Neural cell (in vitro differentiated cells): Measurements from ENCODE around the gene C21orf58. TPM values are rescaled to one million over a fixed set of nuclear protein-coding genes. Genes with fewer than 3 reads are reported as not detected.

Source experiments
- H2AFZ ChIP-seq: fragments of 200-600, 300-800 bp; sonication (generic), shearing (Covaris generic); 2 replicates; pipeline ENCODE4 v1.6.0; 2014; ENCODE audit warnings: low read depth, mild to moderate bottlenecking, antibody characterized with exemption, low read length, moderate library complexity
- H3F3A ChIP-seq: fragments of 200-600 bp; shearing (Covaris generic); 2 replicates; pipeline ENCODE4 v1.6.1; 2016; ENCODE audit warnings: mild to moderate bottlenecking, moderate library complexity, mixed read lengths, antibody characterized with exemption, low read length; ENCODE audit not compliant: insufficient read depth, poor library complexity, severe bottlenecking
- H3K27ac ChIP-seq: fragments of 200-600, 300-800 bp; sonication (generic), shearing (Covaris generic); 2 replicates; pipeline ENCODE4 v1.5.1; 2014; ENCODE audit warnings: mild to moderate bottlenecking, low read length, moderate library complexity
- H3K27me3 ChIP-seq: fragments of 300-800, 200-600 bp; sonication (generic), shearing (Covaris generic); 2 replicates; pipeline ENCODE4 v1.6.0; 2014; ENCODE audit warnings: mild to moderate bottlenecking, low read depth, low read length, moderate library complexity; ENCODE audit not compliant: insufficient read depth
- H3K36me3 ChIP-seq: fragments of 300-800, 200-600 bp; sonication (generic), shearing (Covaris generic); 2 replicates; pipeline ENCODE4 v1.5.1; 2014; ENCODE audit warnings: mild to moderate bottlenecking, antibody characterized with exemption, low read length, moderate library complexity; ENCODE audit not compliant: insufficient read depth
- H3K4me2 ChIP-seq: fragments of 300-800, 200-600 bp; sonication (generic), shearing (Covaris generic); 2 replicates; pipeline ENCODE4 v1.6.0; 2014; ENCODE audit warnings: mild to moderate bottlenecking, low read length
- H3K4me3 ChIP-seq: fragments of 300-800, 200-600 bp; sonication (generic), shearing (Covaris generic); 2 replicates; pipeline ENCODE4 v1.5.1; 2014; ENCODE audit warnings: mild to moderate bottlenecking, low read length, moderate library complexity
- H3K79me2 ChIP-seq: fragments of 200-600 bp; shearing (Covaris generic); replicated peaks from 2 replicates; pipeline ENCODE4 v1.6.0; 2014; ENCODE audit warnings: mild to moderate bottlenecking, low read length, moderate library complexity; ENCODE audit not compliant: insufficient read depth
- H3K9ac ChIP-seq: fragments of 300-800, 200-600 bp; sonication (generic), shearing (Covaris generic); 2 replicates; pipeline ENCODE4 v1.6.1; 2016; ENCODE audit warnings: mild to moderate bottlenecking, low read length, mixed read lengths
- H3K9me2 ChIP-seq: fragments of 200-600 bp; shearing (Covaris generic); 2 replicates; pipeline ENCODE4 v1.6.1; 2016; ENCODE audit warnings: mild to moderate bottlenecking, low read length, mixed read lengths; ENCODE audit not compliant: insufficient read depth
- H3K9me3 ChIP-seq: fragments of 200-600, 300-800 bp; sonication (generic), shearing (Covaris generic); 2 replicates; pipeline ENCODE4 v1.6.1; 2016; ENCODE audit warnings: mild to moderate bottlenecking, mixed run types, low read length, moderate library complexity, mixed read lengths
- H4K20me1 ChIP-seq: fragments of 200-600 bp; shearing (Covaris generic); 2 replicates; pipeline ENCODE4 v1.6.1; 2016; ENCODE audit warnings: mild to moderate bottlenecking, mixed run types; ENCODE audit not compliant: insufficient read depth
- CTCF ChIP-seq: fragments of 450-650 bp; IDR thresholded peaks from 2 replicates; pipeline ENCODE4 v1.5.1; 2014; ENCODE audit warnings: antibody characterized with exemption, mild to moderate bottlenecking, moderate library complexity; ENCODE audit not compliant: poor library complexity, severe bottlenecking
- EP300 ChIP-seq: fragments of 450-650 bp; conservative IDR thresholded peaks from 2 replicates; pipeline ENCODE4 v1.6.1; 2014; ENCODE audit warnings: antibody characterized with exemption, mild to moderate bottlenecking, moderate library complexity; ENCODE audit not compliant: poor library complexity, severe bottlenecking
- EZH2 ChIP-seq: fragments of 200-600, 300-800 bp; shearing (Covaris generic), sonication (generic); IDR thresholded peaks from 2 replicates; pipeline ENCODE4 v1.6.1; 2014; ENCODE audit warnings: antibody characterized with exemption, low read length, borderline replicate concordance, mild to moderate bottlenecking; ENCODE audit not compliant: insufficient read depth, poor library complexity, severe bottlenecking
- MXI1 ChIP-seq: fragments of 450-650 bp; conservative IDR thresholded peaks from 2 replicates; pipeline ENCODE4 v1.6.1; 2014; ENCODE audit warnings: antibody characterized with exemption, mild to moderate bottlenecking; ENCODE audit not compliant: poor library complexity, severe bottlenecking
- POLR2AphosphoS5 ChIP-seq: IDR thresholded peaks from 2 replicates; pipeline ENCODE4 v1.6.1; 2012
- RAD21 ChIP-seq: fragments of 450-650 bp; conservative IDR thresholded peaks from 2 replicates; pipeline ENCODE4 v1.6.1; 2014; ENCODE audit warnings: antibody characterized with exemption, mild to moderate bottlenecking, moderate library complexity
- REST ChIP-seq: IDR thresholded peaks from 2 replicates; pipeline ENCODE4 v1.6.1; 2012; ENCODE audit warnings: borderline replicate concordance
- SMC3 ChIP-seq: fragments of 450-650 bp; conservative IDR thresholded peaks from 2 replicates; pipeline ENCODE4 v1.6.1; 2014; ENCODE audit warnings: antibody characterized with exemption, mild to moderate bottlenecking, moderate library complexity; ENCODE audit not compliant: poor library complexity
- TAF1 ChIP-seq: IDR thresholded peaks from 2 replicates; pipeline ENCODE4 v1.6.1; 2012; ENCODE audit warnings: low read depth
- polyA plus RNA-seq: library from polyadenylated mRNA; depleted of rRNA; stranded (reverse); fragments of >200 nt; gene quantifications from 2 replicates; pipeline ENCODE4 v1.2.3, GENCODE V29; 2014

C21orf58 gene
- polyA plus RNA-seq, 1 donor from 2014 or later: 3.0 TPM

GRCh38 chr21:46369520-46370235, 46.0 kb upstream of the C21orf58 start:
- peaks cover 8% of the 10 kb centered on the region for H3K36me3 ChIP-seq
- no peaks in the 10 kb centered on the region for H3K9me2 ChIP-seq
- TF ChIP-seq EZH2 (no peak), SMC3 (no peak), TAF1 (no peak), POLR2AphosphoS5 (no peak), RAD21 (no peak), CTCF (no peak), REST (no peak), MXI1 (no peak), EP300 (no peak)
- no peaks in the 10 kb centered on the region for H3K9me3 ChIP-seq
- peaks cover 3% of the 10 kb centered on the region for H3K79me2 ChIP-seq
- no peaks in the 10 kb centered on the region for H3F3A ChIP-seq
- no peak overlapping the region for H3K4me2 ChIP-seq
- H3K4me3 ChIP-seq: no peak overlapping the region
- no peak overlapping the region for H3K27ac ChIP-seq
- no peak overlapping the region for H3K9ac ChIP-seq
- no peak overlapping the region for H2AFZ ChIP-seq
- H3K27me3 ChIP-seq: no peaks in the 10 kb centered on the region
- H4K20me1 ChIP-seq: no peaks in the 10 kb centered on the region

GRCh38 chr21:46368533-46369285, 45.0 kb upstream of the C21orf58 start:
- Histone ChIP-seq H3K36me3 (peaks cover 8% of the 10 kb centered on the region), H3K4me3 (no peak overlapping the region), H3K27ac (no peak overlapping the region), H3K9me2 (no peaks in the 10 kb centered on the region), H3K79me2 (peaks cover 3% of the 10 kb centered on the region), H2AFZ (no peak overlapping the region), H3K9ac (no peak overlapping the region), H3K27me3 (no peaks in the 10 kb centered on the region), H3K4me2 (no peak overlapping the region), H3F3A (no peaks in the 10 kb centered on the region), H3K9me3 (no peaks in the 10 kb centered on the region), H4K20me1 (no peaks in the 10 kb centered on the region)
- no peak for TF ChIP-seq SMC3
- TF ChIP-seq MXI1: no peak
- TF ChIP-seq CTCF: no peak
- no peak for TF ChIP-seq RAD21
- no peak for TF ChIP-seq REST
- TF ChIP-seq POLR2AphosphoS5: no peak
